ENCODE data around the gene NACC2. TPM values are rescaled to one million over a fixed set of nuclear protein-coding genes. Genes with fewer than 3 reads are reported as not detected.

Gene NACC2
- total and polyA plus RNA-seq, 10 of the 15 experiments (the other 5 are each of a cell fraction or from before 2014, with no cell fraction given) = 0.66 to 14.7 (median 3.5) TPM

DNA sequence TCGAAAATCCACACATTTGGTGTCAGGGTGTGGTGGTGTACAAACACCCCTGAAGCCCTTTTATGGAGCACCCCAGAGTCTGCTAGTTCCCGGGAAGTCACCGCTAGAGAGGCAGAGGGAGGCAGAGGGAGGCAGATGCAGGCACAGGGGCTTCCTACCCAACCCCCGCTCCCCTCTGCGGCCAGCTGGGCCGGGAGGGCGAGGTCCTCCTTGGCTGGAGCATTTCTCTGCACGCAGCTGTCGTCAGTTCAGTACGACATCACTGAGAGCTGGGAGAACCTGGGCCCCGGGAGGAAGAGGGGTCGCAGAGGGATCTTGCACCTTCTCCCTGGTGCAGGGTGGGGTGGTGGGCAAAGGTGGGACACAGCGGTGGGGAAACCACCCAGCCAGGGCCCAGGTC lies 118.1 kb downstream of the NACC2 start:
- no peaks in the 10 kb centered on the region for H3K4me1 ChIP-seq (ENCODE audit: control insufficient read depth, insufficient read depth, low read length)
- intact Hi-C loops (cut with micrococcal nuclease; ENCODE audit: unreplicated experiment) (no loop called here), in situ Hi-C loops (cut with MboI) (no loop called here)
- no TSS peak for BruUV-seq (replicated peaks)
- no peaks in the 10 kb centered on the region for H3K79me2 ChIP-seq (ENCODE audit: control insufficient read depth, insufficient read depth, low read length)
- 63% methylated on average over 9 of the region's 13 CpGs for WGBS (ENCODE audit: insufficient coverage, insufficient replicate concordance, low lambda C conversion rate, missing lambda C conversion rate)
- no peak overlapping the region for H3K9ac ChIP-seq (ENCODE audit: control insufficient read depth, insufficient read depth, low read length)
- SMC1A ChIA-PET (ENCODE audit: uncharacterized antibody, unreplicated experiment) = no interaction called here
- H3K36me3 ChIP-seq (ENCODE audit: control insufficient read depth in 2 of 2, insufficient read depth in 2 of 2, low read length in 1 of 2) = no peaks in the 10 kb centered on the region
- H2AFZ ChIP-seq (ENCODE audit: control insufficient read depth, low read depth, low read length) = no peak overlapping the region
- DNase-seq (ENCODE audit: low read depth, low spot score) = no peak
- H3K27me3 ChIP-seq (replicated peaks in 1 of 2; ENCODE audit: control insufficient read depth in 2 of 2, insufficient read depth in 2 of 2, low read length in 1 of 2) = no peaks in the 10 kb centered on the region; a peak in 1 of 4 replicates
- CTCF ChIA-PET = no interaction called here
- no peak overlapping the region for H3K4me2 ChIP-seq (ENCODE audit: control insufficient read depth, insufficient read depth)
- no peak for ATAC-seq
- H3K27ac ChIP-seq (ENCODE audit: control insufficient read depth, insufficient read depth) = no peak overlapping the region
- H3K9me3 ChIP-seq (replicated peaks; ENCODE audit: control insufficient read depth, insufficient read depth, low read length) = no peaks in the 10 kb centered on the region
- no peak overlapping the region for H3K4me3 ChIP-seq
- no peak for FAIRE-seq
- TF ChIP-seq NR2C1 (IDR thresholded peaks at IDR 0.05) = no peak
- no peak for TF ChIP-seq POLR2AphosphoS5 (IDR thresholded peaks at IDR 0.05; ENCODE audit: low read length)
- no peak for TF ChIP-seq BACH1 (IDR thresholded peaks at IDR 0.05; ENCODE audit: borderline replicate concordance)
- TF ChIP-seq EGR1 (IDR thresholded peaks at IDR 0.05; ENCODE audit: borderline replicate concordance in 1 of 2, low read depth in 2 of 2, low read length in 2 of 2) = no peak
- TF ChIP-seq BRCA1 (IDR thresholded peaks at IDR 0.05; ENCODE audit: low read depth, low read length) = no peak
- TF ChIP-seq, protein P1, sequence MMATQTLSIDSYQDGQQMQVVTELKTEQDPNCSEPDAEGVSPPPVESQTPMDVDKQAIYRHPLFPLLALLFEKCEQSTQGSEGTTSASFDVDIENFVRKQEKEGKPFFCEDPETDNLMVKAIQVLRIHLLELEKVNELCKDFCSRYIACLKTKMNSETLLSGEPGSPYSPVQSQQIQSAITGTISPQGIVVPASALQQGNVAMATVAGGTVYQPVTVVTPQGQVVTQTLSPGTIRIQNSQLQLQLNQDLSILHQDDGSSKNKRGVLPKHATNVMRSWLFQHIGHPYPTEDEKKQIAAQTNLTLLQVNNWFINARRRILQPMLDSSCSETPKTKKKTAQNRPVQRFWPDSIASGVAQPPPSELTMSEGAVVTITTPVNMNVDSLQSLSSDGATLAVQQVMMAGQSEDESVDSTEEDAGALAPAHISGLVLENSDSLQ (IDR thresholded peaks at IDR 0.05) = no peak
- no peak for TF ChIP-seq RCOR1 (conservative IDR thresholded peaks at IDR 0.05; ENCODE audit: low read depth, low read length)
- TF ChIP-seq IRF4 (IDR thresholded peaks at IDR 0.05; ENCODE audit: low read depth, low read length) = no peak
- no peak for TF ChIP-seq HDAC6 (IDR thresholded peaks at IDR 0.05; ENCODE audit: unreplicated experiment)
- no peak for TF ChIP-seq ZNF274 (IDR thresholded peaks at IDR 0.05; ENCODE audit: insufficient read depth, insufficient read length)
- POLR2A ChIA-PET = no interaction called here
- RAD21 ChIA-PET (ENCODE audit: unreplicated experiment) = no interaction called here
- H4K20me1 ChIP-seq (ENCODE audit: control insufficient read depth, insufficient read depth) = no peaks in the 10 kb centered on the region

Data from GM12878 (cell line).